ENCODE results near the gene TRAIP.
"Not testable (repeated sequence)": the region's sequence is repeated elsewhere in the genome, so short reads cannot be mapped to it uniquely, and the experiment has no call there.

The TRAIP gene

GRCh38 chr3:49831341-49831740 is 25.0 kb downstream of the TRAIP start:
- Mint-ChIP-seq H3K4me3 (no peak overlapping the region), H3K4me1 (no peaks in the 10 kb centered on the region), H3K27ac (peak overlapping the region; percentile 31), H3K36me3 (ENCODE audit: low read depth) (peaks cover 36% of the 10 kb centered on the region), H3K27me3 (ENCODE audit: low read depth, poor library complexity) (no peaks in the 10 kb centered on the region), H3K9me3 (no peaks in the 10 kb centered on the region)
- no peak for TF ChIP-seq CTCF (IDR thresholded peaks at IDR 0.05)
- no peak for DNase-seq

- Mint-ChIP-seq H3K27me3 (ENCODE audit: low read depth, poor library complexity) (no peaks in the 10 kb centered on the region), H3K27ac (peak overlapping the region; percentile 62), H3K36me3 (ENCODE audit: low read depth) (peaks cover 7% of the 10 kb centered on the region), H3K9me3 (no peaks in the 10 kb centered on the region), H3K4me1 (no peaks in the 10 kb centered on the region), H3K4me3 (no peak overlapping the region)
- no peak for DNase-seq
- no peak for TF ChIP-seq CTCF (IDR thresholded peaks at IDR 0.05)
Observed at GRCh38 chr3:49826016-49826415, 30.3 kb downstream of the TRAIP start.

- H3K27ac Mint-ChIP-seq: peak overlapping the region; percentile 5
- H3K4me3 Mint-ChIP-seq; H3K4me1 Mint-ChIP-seq; H3K36me3 Mint-ChIP-seq (ENCODE audit: low read depth); H3K27me3 Mint-ChIP-seq (ENCODE audit: low read depth, poor library complexity); H3K9me3 Mint-ChIP-seq; DNase-seq: not testable (repeated sequence)
Observed at GRCh38 chr3:49823131-49823530, 33.2 kb downstream of the TRAIP start.

- Mint-ChIP-seq H3K9me3 (no peaks in the 10 kb centered on the region), H3K27me3 (ENCODE audit: low read depth, poor library complexity) (peaks cover 3% of the 10 kb centered on the region), H3K36me3 (ENCODE audit: low read depth) (no peaks in the 10 kb centered on the region), H3K4me1 (peaks cover 12% of the 10 kb centered on the region), H3K27ac (peak within 1 kb of the TSS; percentile 45), H3K4me3 (no peak within 1 kb of the TSS)
- DNase-seq: no peak
- TF ChIP-seq CTCF (IDR thresholded peaks at IDR 0.05): no peak
Observed at GRCh38 chr3:49813497-49814174, 42.7 kb downstream of the TRAIP start, which contains the start of gene UBA7. Gene UBA7, minus strand, starts transcription at chr3:49813953. Its CDS starts 166 bp downstream, at chr3:49813787.

- H3K9me3 Mint-ChIP-seq: no peaks in the 10 kb centered on the region
- no peak for TF ChIP-seq CTCF (IDR thresholded peaks at IDR 0.05)
- no peak for DNase-seq
- H3K27ac Mint-ChIP-seq: no peak overlapping the region
- no peaks in the 10 kb centered on the region for H3K36me3 Mint-ChIP-seq (ENCODE audit: low read depth)
- H3K27me3 Mint-ChIP-seq (ENCODE audit: low read depth, poor library complexity): peaks cover 3% of the 10 kb centered on the region
- H3K4me1 Mint-ChIP-seq: peaks cover 18% of the 10 kb centered on the region
- no peak overlapping the region for H3K4me3 Mint-ChIP-seq
Observed at GRCh38 chr3:49812916-49813496, 43.4 kb downstream of the TRAIP start.

GRCh38 chr3:49807431-49808114 is 48.8 kb downstream of the TRAIP start:
- peaks cover 3% of the 10 kb centered on the region for H3K27me3 Mint-ChIP-seq (ENCODE audit: low read depth, poor library complexity)
- TF ChIP-seq CTCF (IDR thresholded peaks at IDR 0.05): no peak
- no peaks in the 10 kb centered on the region for H3K36me3 Mint-ChIP-seq (ENCODE audit: low read depth)
- peak overlapping the region; percentile 97 for H3K27ac Mint-ChIP-seq
- H3K9me3 Mint-ChIP-seq: no peaks in the 10 kb centered on the region
- peaks cover 55% of the 10 kb centered on the region for H3K4me1 Mint-ChIP-seq
- DNase-seq: peak; percentile 18
- H3K4me3 Mint-ChIP-seq: peak overlapping the region; percentile 36
